ENCODE measurements around the gene REPIN1. TPM values are rescaled to one million over a fixed set of nuclear protein-coding genes. Genes with fewer than 3 reads are reported as not detected.

Gene REPIN1
- total RNA-seq, 3 donors from 2014 or later (not counting 1 experiment from before 2014, with no cell fraction given) = 58.9 to 79.4 (median 76.5) TPM

GRCh38 chr7:150360363-150361058, 8.1 kb upstream of the REPIN1 start:
- peaks cover 0 to 5% of the 10 kb centered on the region in 2 donors for H3K27me3 Mint-ChIP-seq (ENCODE audit: low read depth in 2 of 2)

GRCh38 chr7:150361402-150361801, 7.2 kb upstream of the REPIN1 start:
- Mint-ChIP-seq H3K27ac (no peak overlapping the region), H3K36me3 (no peaks in the 10 kb centered on the region), H3K4me1 (peaks cover 33% of the 10 kb centered on the region in 2 donors), H3K4me3 (no peak overlapping the region), H3K27me3 (ENCODE audit: low read depth in 2 of 2) (peaks cover 0 to 5% of the 10 kb centered on the region in 2 donors), H3K9me3 (peaks cover 0 to 3% of the 10 kb centered on the region in 2 donors)
- H3K4me1 ChIP-seq (ENCODE audit: control insufficient read depth, insufficient read depth, low read length) = peaks cover 31% of the 10 kb centered on the region
- TF ChIP-seq CTCF (IDR thresholded peaks at IDR 0.05) = no peak
- intact Hi-C loops (cut with micrococcal nuclease) = no loop called here
- no peaks in the 10 kb centered on the region for H3K27me3 ChIP-seq (ENCODE audit: control insufficient read depth, insufficient read depth, low read length)
- DNase-seq (no peak), ATAC-seq (no peak)
- H3K9me3 ChIP-seq (ENCODE audit: control insufficient read depth, insufficient read depth, low read length) = no peaks in the 10 kb centered on the region
- no peak overlapping the region for H3K27ac ChIP-seq (ENCODE audit: low read length)
- no peak overlapping the region for H3K4me3 ChIP-seq (ENCODE audit: low read length)
- H3K36me3 ChIP-seq (ENCODE audit: control insufficient read depth, insufficient read depth, low read length) = no peaks in the 10 kb centered on the region
- WGBS (ENCODE audit: insufficient coverage) = 93% methylated on average over 7 of the region's 7 CpGs

More at GRCh38 chr7:150360363-150361058, 8.1 kb upstream of the REPIN1 start:
- intact Hi-C loops (cut with micrococcal nuclease) = no loop called here
- H3K4me1 ChIP-seq (ENCODE audit: control insufficient read depth, insufficient read depth, low read length) = peaks cover 31% of the 10 kb centered on the region
- Mint-ChIP-seq H3K4me1 (peaks cover 33% of the 10 kb centered on the region in 2 donors), H3K27ac (peak overlapping the region; percentile 23 to 95), H3K9me3 (peaks cover 0 to 3% of the 10 kb centered on the region in 2 donors), H3K36me3 (no peaks in the 10 kb centered on the region), H3K4me3 (peak overlapping the region; percentile 45)
- DNase-seq (no peak), ATAC-seq (no peak)
- no peaks in the 10 kb centered on the region for H3K36me3 ChIP-seq (ENCODE audit: control insufficient read depth, insufficient read depth, low read length)
- no peak overlapping the region for H3K27ac ChIP-seq (ENCODE audit: low read length)
- H3K4me3 ChIP-seq (ENCODE audit: low read length) = no peak overlapping the region
- no peaks in the 10 kb centered on the region for H3K27me3 ChIP-seq (ENCODE audit: control insufficient read depth, insufficient read depth, low read length)
- H3K9me3 ChIP-seq (ENCODE audit: control insufficient read depth, insufficient read depth, low read length) = no peaks in the 10 kb centered on the region
- 83% methylated on average over 5 of the region's 5 CpGs for WGBS (ENCODE audit: insufficient coverage)
- TF ChIP-seq CTCF (IDR thresholded peaks at IDR 0.05) = no peak

DNA sequence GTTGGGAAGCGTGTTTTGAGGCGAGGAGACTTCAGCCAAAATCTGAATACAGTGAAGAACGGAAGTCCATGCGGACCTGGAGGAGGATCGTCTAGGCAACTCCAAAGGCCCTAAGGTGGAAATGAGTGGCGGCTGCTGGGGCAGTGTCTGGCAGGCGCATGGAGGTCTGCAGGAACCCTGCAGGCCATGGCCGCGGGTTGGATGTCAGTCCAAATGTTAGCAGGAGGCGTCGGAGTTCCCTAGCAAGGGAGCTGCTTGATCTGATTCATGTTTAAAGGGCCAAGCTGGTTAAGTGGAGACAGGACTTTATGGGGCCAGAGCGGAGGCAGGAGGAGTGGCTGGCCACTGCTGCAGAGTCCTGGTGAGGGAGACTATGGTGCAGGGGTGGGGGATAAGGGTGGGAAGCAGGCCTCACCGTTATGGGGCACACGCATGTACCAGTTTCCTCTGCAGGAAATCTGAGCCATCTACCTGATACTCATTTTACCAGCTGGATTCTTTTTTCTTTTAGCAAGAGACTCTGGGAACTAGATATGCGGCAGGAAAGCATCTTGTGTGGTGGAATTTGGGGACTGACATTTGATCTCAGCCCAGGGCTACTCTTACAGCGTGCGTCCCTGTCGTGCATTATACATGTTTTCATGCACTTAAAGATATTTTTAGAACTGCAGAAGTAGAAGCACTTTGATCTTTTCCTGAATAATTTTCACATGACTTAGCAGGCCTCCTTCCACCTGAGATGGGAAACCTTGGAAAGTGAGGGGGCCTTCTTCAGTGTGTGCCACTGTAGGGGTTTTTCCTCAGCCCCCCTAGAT, 6.6 kb upstream of the REPIN1 start:
- Mint-ChIP-seq H3K4me1 (peaks cover 33% of the 10 kb centered on the region in 2 donors), H3K9me3 (peaks cover 0 to 3% of the 10 kb centered on the region in 2 donors), H3K4me3 (no peak overlapping the region), H3K27ac (no peak overlapping the region), H3K36me3 (no peaks in the 10 kb centered on the region), H3K27me3 (ENCODE audit: low read depth in 2 of 2) (peaks cover 0 to 5% of the 10 kb centered on the region in 2 donors)
- ATAC-seq (no peak), DNase-seq (no peak)
- Histone ChIP-seq H3K27me3 (ENCODE audit: control insufficient read depth, insufficient read depth, low read length) (no peaks in the 10 kb centered on the region), H3K9me3 (ENCODE audit: control insufficient read depth, insufficient read depth, low read length) (no peaks in the 10 kb centered on the region), H3K4me1 (ENCODE audit: control insufficient read depth, insufficient read depth, low read length) (peaks cover 34% of the 10 kb centered on the region), H3K36me3 (ENCODE audit: control insufficient read depth, insufficient read depth, low read length) (no peaks in the 10 kb centered on the region), H3K4me3 (ENCODE audit: low read length) (no peak overlapping the region), H3K27ac (ENCODE audit: low read length) (no peak overlapping the region)
- 79% methylated on average over 18 of the region's 18 CpGs for WGBS (ENCODE audit: insufficient coverage)
- TF ChIP-seq CTCF (IDR thresholded peaks at IDR 0.05) = no peak
- intact Hi-C loops (cut with micrococcal nuclease) = loop anchor here (2.0 kb wide), 1 partner anchor 17 kb away; the partner anchor contains the start of gene ZNF775

Measured in natural killer cell (primary cell).